Lung (tissue), 12 donors: Measurements from ENCODE around the gene TUBG1. TPM values are rescaled to one million over a fixed set of nuclear protein-coding genes. Genes with fewer than 3 reads are reported as not detected.
"Not testable (repeated sequence)": the region's sequence is repeated elsewhere in the genome, so short reads cannot be mapped to it uniquely, and the experiment has no call there.

Experiments
- ATAC-seq: fragments of 200-7000 bp; cut with Tn5 transposase; one replicate; pipeline ENCODE4 v1.9.1; 2020; ENCODE audit warnings: moderate number of reproducible peaks; ENCODE audit not compliant: insufficient read depth, low FRiP score
- DNase-seq, 3 donors: peaks; one replicate each; pipeline ENCODE4 v3.0.0-alpha.2; 2013 to 2017
- H3K27ac ChIP-seq, 2 donors: one replicate each; pipeline ENCODE4 v1.5.1; 2013; ENCODE audit warnings: mild to moderate bottlenecking in 2 of 2, moderate library complexity in 2 of 2, control low read depth in 1 of 2, inconsistent platforms in 1 of 2, low read depth in 1 of 2, low read length in 1 of 2
- H3K27me3 ChIP-seq, 3 donors: one replicate each; pipeline ENCODE4 v1.5.1; 2013; ENCODE audit warnings: low read length in 2 of 3; ENCODE audit not compliant: control insufficient read depth in 3 of 3, insufficient read depth in 3 of 3
- H3K36me3 ChIP-seq, 4 donors: one replicate each; pipeline ENCODE4 v1.5.1; 2013; ENCODE audit warnings: low read length in 4 of 4, mild to moderate bottlenecking in 1 of 4, moderate library complexity in 1 of 4; ENCODE audit not compliant: control insufficient read depth in 4 of 4, insufficient read depth in 4 of 4
- H3K4me1 ChIP-seq, 5 donors: one replicate each; pipeline ENCODE4 v1.5.1; 2013; ENCODE audit warnings: low read length in 5 of 5, mild to moderate bottlenecking in 2 of 5, moderate library complexity in 1 of 5; ENCODE audit not compliant: control insufficient read depth in 5 of 5, insufficient read depth in 5 of 5
- H3K4me3 ChIP-seq: one replicate; pipeline ENCODE4 v1.5.1; 2013; ENCODE audit warnings: mild to moderate bottlenecking, control low read depth, moderate library complexity
- H3K9ac ChIP-seq, 2 donors: one replicate each; pipeline ENCODE4 v1.5.1; 2013; ENCODE audit warnings: low read length in 2 of 2, control low read depth in 1 of 2; ENCODE audit not compliant: insufficient read depth in 1 of 2
- H3K9me3 ChIP-seq, 4 donors: one replicate each; pipeline ENCODE4 v1.5.1; 2013; ENCODE audit warnings: low read length in 3 of 4, mild to moderate bottlenecking in 1 of 4, moderate library complexity in 1 of 4; ENCODE audit not compliant: control insufficient read depth in 4 of 4, insufficient read depth in 3 of 4
- CTCF ChIP-seq: IDR thresholded peaks from 2 replicates; pipeline ENCODE4 v1.5.1; 2012; ENCODE audit warnings: mild to moderate bottlenecking; ENCODE audit errors: control extremely low read depth, extremely low read depth
- WGBS, 2 donors: extraction: QIAGEN DNeasy Blood & Tissue Kit; methylation state at CpG; one replicate each; pipeline ENCODE4 v1.1.7; 2013; 5-methylcytosine and 5-hydroxymethylcytosine counted together
- polyA plus RNA-seq, 2 donors: library from polyadenylated mRNA; stranded (reverse); fragments of 200-250 nt; gene quantifications; one replicate each; pipeline ENCODE4 v1.2.1, GENCODE V29; 2013
- total RNA-seq, 2 donors: library from RNA; depleted of rRNA in 1 of 2; stranded (reverse); fragments of >200 nt in 1 of 2; gene quantifications; one replicate each; pipeline ENCODE4 v1.2.1, GENCODE V29; 2014 to 2021
- donor health status: control.
- donor health status: control.
- donor health status: Bipolar disorder and iron deficiency.
- donor health status: healthy.
- donor health status: DM: yes; HTN: yes; CAD: no.

The TUBG1 gene
- total and polyA plus RNA-seq, 4 donors: 12.1 to 39.0 (median 34.6) TPM

DNA sequence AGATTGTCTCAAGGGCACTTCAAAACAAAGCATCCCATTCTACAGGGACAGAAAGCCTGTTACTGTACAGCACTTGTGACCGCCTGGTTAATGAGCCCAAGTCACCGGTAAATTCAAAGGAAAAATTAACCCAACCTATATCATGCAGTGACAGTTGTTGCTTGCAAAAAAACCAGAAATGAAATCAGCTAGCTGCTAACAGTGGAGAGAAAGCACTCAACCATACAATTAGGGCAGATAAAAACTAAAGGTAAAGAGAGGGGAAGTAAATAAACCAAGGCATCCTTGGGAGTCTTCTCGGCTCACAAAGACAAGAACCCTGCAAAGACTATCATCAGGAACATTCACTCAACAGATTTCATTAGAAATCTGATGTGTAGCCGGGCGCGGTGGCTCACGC lies 6.2 kb upstream of the TUBG1 start:
- ATAC-seq: no peak
- Histone ChIP-seq H3K4me3 (no peak overlapping the region), H3K9me3 (no peaks in the 10 kb centered on the region), H3K27me3 (no peaks in the 10 kb centered on the region), H3K4me1 (peaks cover 0 to 17% (median 8%) of the 10 kb centered on the region in 5 donors), H3K9ac (no peak overlapping the region), H3K36me3 (peaks cover 0 to 5% (median 0%) of the 10 kb centered on the region in 4 donors), H3K27ac (no peak overlapping the region)
- WGBS, 2 donors: 92 to 95% methylated on average over 7 of the region's 7 CpGs
- DNase-seq: no peak
- no peak for TF ChIP-seq CTCF

DNA sequence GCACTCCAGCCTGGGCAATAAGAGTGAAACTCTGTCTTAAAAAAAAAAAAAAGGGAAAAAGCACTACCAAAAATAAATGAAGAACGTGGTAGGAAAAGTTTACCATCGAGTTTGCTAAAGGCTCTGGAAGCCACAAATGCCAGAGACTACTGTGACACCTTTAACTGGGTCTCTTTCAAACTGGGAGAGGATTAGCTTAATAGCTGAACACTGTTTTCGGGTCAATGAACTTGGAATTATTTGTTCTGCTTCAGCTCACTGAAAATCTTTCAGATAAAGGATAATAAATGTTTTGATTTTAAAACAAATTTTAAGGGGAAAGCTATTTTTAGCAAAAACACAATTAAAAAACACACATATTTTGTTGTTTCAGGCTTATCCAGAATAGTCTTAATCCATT lies 1.7 kb upstream of the TUBG1 start:
- H3K4me3 ChIP-seq: no peak overlapping the region
- DNase-seq (no peak), ATAC-seq (no peak)
- no peaks in the 10 kb centered on the region for H3K27me3 ChIP-seq
- TF ChIP-seq CTCF: no peak
- 46 to 68% methylated on average over 3 of the region's 3 CpGs for WGBS, 2 donors
- H3K9ac ChIP-seq: peak overlapping the region; percentile 48 to 73
- no peaks in the 10 kb centered on the region for H3K9me3 ChIP-seq
- H3K36me3 ChIP-seq: peaks cover 0 to 10% (median 3%) of the 10 kb centered on the region in 4 donors
- H3K27ac ChIP-seq: no peak overlapping the region
- H3K4me1 ChIP-seq: peaks cover 0 to 19% (median 8%) of the 10 kb centered on the region in 5 donors

DNA sequence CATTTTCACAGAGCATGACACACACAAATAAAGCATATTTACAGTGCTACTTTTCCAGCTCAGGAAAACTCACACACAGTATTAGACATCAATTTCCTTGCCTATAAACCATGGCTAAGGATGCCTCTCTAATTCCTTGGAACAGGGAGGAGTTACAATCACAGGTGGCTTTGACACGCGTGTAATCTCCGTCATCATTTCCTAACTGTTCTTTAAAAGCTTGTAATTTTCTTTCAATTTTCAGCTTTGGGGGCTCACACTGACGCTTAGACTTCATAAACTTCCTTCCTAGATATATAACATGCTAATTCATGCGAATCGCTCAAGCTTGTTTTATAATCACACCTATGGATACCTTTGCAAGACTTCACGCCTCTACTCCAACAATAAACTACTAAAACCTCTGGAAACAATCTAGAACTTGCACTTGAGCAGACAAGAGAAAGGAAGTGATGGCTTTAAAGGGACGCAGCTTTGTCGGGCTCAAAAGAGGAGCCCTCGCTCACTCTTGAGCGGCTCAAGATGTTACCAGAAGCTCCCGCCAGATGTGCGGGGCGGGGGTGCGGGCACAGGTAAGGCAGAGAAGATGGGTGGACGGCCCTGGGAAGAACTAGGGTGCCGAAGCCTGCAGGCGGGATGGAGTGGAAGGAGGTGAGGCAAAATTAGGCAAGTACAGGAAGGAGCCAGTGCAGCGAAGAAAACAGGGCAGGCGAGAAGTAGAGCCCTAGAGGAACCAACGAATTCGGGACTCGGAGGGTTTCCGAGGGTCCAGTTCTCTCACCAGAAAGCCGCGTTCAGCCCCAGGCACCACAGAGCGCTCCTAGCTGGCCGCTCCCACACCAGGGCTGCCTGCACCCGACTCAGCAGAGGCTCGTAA lies 940 bp upstream of the TUBG1 start:
- Histone ChIP-seq H3K4me1 (peaks cover 0 to 19% (median 8%) of the 10 kb centered on the region in 5 donors), H3K27me3 (no peaks in the 10 kb centered on the region), H3K36me3 (peaks cover 0 to 12% (median 7%) of the 10 kb centered on the region in 4 donors), H3K9ac (peak overlapping the region; percentile 48 to 73), H3K4me3 (peak overlapping the region; percentile 95), H3K9me3 (no peaks in the 10 kb centered on the region), H3K27ac (peak overlapping the region; percentile 87 to 92)
- ATAC-seq: peak; percentile 35
- DNase-seq: peak in 2 of 3 donors; percentile 2 to 12
- WGBS, 2 donors: 0% methylated on average over 30 of the region's 30 CpGs
- no peak for TF ChIP-seq CTCF

DNA sequence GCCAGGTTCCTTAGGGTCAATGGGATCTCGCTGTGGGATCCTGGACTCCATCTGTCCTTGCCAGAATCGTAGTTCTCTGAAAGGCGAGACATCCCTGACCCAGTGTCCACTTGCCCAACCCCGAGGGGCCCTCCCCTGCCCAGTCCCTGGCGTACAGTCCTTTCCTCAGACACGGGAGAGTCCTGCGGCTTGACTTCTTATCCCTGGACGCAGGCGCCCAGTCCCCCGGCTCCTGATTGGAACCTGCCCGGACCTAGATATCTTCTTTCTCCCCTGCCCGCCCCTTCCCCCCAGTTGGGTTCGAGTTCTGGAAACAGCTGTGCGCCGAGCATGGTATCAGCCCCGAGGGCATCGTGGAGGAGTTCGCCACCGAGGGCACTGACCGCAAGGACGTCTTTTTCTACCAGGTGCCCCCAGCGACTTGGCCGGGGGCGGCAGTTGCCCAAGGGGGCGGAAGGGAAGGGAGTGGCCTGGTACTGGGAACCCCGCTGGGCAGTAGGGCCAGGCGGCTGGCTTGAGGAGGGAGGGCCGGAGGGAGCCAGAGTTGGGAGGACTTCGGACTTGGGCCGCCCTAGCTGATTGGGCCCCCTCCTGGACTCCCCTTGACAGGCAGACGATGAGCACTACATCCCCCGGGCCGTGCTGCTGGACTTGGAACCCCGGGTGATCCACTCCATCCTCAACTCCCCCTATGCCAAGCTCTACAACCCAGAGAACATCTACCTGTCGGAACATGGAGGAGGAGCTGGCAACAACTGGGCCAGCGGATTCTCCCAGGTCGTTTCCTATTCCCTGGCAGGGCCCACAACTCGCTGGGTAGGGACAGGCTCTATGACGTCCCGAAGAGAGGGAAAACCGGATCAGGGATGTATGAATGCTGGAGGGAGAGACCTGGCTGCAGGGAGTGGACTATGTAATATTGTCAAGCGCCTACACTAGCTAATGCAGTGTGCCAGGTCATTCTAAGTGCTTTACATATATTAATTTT lies 625 bp downstream of the TUBG1 start:
- peak overlapping the region in 1 of 2 donors; percentile 75 for H3K9ac ChIP-seq
- H3K36me3 ChIP-seq: peaks cover 5 to 21% (median 16%) of the 10 kb centered on the region in 4 donors
- peak overlapping the region; percentile 53 to 83 for H3K27ac ChIP-seq
- DNase-seq (peak in 1 of 3 donors; percentile 4), ATAC-seq (peak; percentile 3)
- not testable (repeated sequence) for H3K27me3 ChIP-seq, H3K9me3 ChIP-seq
- H3K4me1 ChIP-seq: peaks cover 0 to 19% (median 8%) of the 10 kb centered on the region in 5 donors
- WGBS, 2 donors: 16 to 19% methylated on average over 32 to 35 of the region's 42 CpGs
- H3K4me3 ChIP-seq: peak overlapping the region; percentile 46
